CD14-positive monocyte (primary cell): ENCODE results near the gene GNRH2. TPM values are rescaled to one million over a fixed set of nuclear protein-coding genes. Genes with fewer than 3 reads are reported as not detected.

Experiments
- DNase-seq, 3 donors: peaks; one replicate each; pipeline ENCODE4 v3.0.0-alpha.2; 2011 to 2022
- H2AFZ ChIP-seq: 2 replicates; pipeline ENCODE4 v1.6.0; 2012; ENCODE audit warnings: mild to moderate bottlenecking, low read depth, low read length, inconsistent platforms; ENCODE audit not compliant: insufficient read depth, poor library complexity, severe bottlenecking
- H3K27ac ChIP-seq, 2 donors: 1 replicate in 1 of 2; 2 replicates in 1 of 2; pipeline ENCODE4 v1.5.1; 2012 to 2013; ENCODE audit warnings: low read length in 2 of 2, control low read depth in 1 of 2, inconsistent platforms in 1 of 2, low read depth in 1 of 2, mild to moderate bottlenecking in 1 of 2
- H3K27me3 ChIP-seq, 2 donors: one replicate each; pipeline versions ENCODE4 v1.6.0 to v1.6.1; 2011 to 2013; ENCODE audit warnings: low read length in 2 of 2; ENCODE audit not compliant: control insufficient read depth in 2 of 2, insufficient read depth in 2 of 2
- H3K36me3 ChIP-seq, 2 donors: replicated peaks in 1 of 2; 1 replicate in 1 of 2; 2 replicates in 1 of 2; pipeline versions ENCODE4 v1.5.1 to v1.6.1; 2012 to 2013; ENCODE audit warnings: low read length in 2 of 2, control low read depth in 1 of 2, inconsistent platforms in 1 of 2, mild to moderate bottlenecking in 1 of 2; ENCODE audit not compliant: insufficient read depth in 2 of 2, control insufficient read depth in 1 of 2
- H3K4me1 ChIP-seq, 2 donors: 1 replicate in 1 of 2; 2 replicates in 1 of 2; pipeline versions ENCODE4 v1.5.1 to v1.6.1; 2012 to 2013; ENCODE audit warnings: low read length in 2 of 2, control low read depth in 1 of 2, inconsistent platforms in 1 of 2, mild to moderate bottlenecking in 1 of 2, moderate library complexity in 1 of 2; ENCODE audit not compliant: insufficient read depth in 2 of 2, control insufficient read depth in 1 of 2
- H3K4me2 ChIP-seq: replicated peaks from 2 replicates; pipeline ENCODE3; 2012; ENCODE audit warnings: low read length, moderate library complexity, mild to moderate bottlenecking; ENCODE audit not compliant: poor library complexity, severe bottlenecking; ENCODE audit errors: extremely low read depth
- H3K4me3 ChIP-seq, 3 experiments: fragments of 200-600 bp in 1 of 3; sonication (generic) in 1 of 3; replicated peaks in 1 of 3; 1 replicate in 2 of 3; 2 replicates in 1 of 3; pipeline ENCODE4 v1.5.1; 2011 to 2013; ENCODE audit warnings: low read length in 3 of 3, mild to moderate bottlenecking in 3 of 3, control low read depth in 2 of 3, low read depth in 2 of 3, inconsistent platforms in 1 of 3, moderate library complexity in 1 of 3
- H3K79me2 ChIP-seq: 2 replicates; pipeline ENCODE4 v1.6.0; 2012; ENCODE audit warnings: mild to moderate bottlenecking, control low read depth, inconsistent platforms, low read length, moderate library complexity; ENCODE audit not compliant: insufficient read depth
- H3K9ac ChIP-seq: 2 replicates; pipeline ENCODE4 v1.6.0; 2017; ENCODE audit warnings: low read length, mild to moderate bottlenecking; ENCODE audit not compliant: insufficient read depth, poor library complexity, severe bottlenecking
- H3K9me3 ChIP-seq, 2 donors: replicated peaks in 1 of 2; 1 replicate in 1 of 2; 2 replicates in 1 of 2; pipeline versions ENCODE4 v1.5.1 to v1.6.1; 2012 to 2013; ENCODE audit warnings: low read length in 2 of 2, control low read depth in 1 of 2; ENCODE audit not compliant: control insufficient read depth in 1 of 2, insufficient read depth in 1 of 2
- H4K20me1 ChIP-seq: 2 replicates; pipeline ENCODE4 v1.6.0; 2012; ENCODE audit warnings: mild to moderate bottlenecking, low read length, control low read depth, moderate library complexity; ENCODE audit not compliant: insufficient read depth
- H3K27ac Mint-ChIP-seq, 7 donors: one replicate each; pipeline ENCODE4 v1.8.0; 2020; ENCODE audit warnings: mild to moderate bottlenecking in 7 of 7, mixed read lengths in 7 of 7, moderate library complexity in 6 of 7, inconsistent platforms in 2 of 7
- H3K27me3 Mint-ChIP-seq, 3 donors: one replicate each; pipeline ENCODE4 v1.8.0; 2021 to 2022; ENCODE audit warnings: low read depth in 3 of 3, mild to moderate bottlenecking in 3 of 3, mixed read lengths in 3 of 3, moderate library complexity in 3 of 3, inconsistent platforms in 1 of 3
- H3K36me3 Mint-ChIP-seq, 2 donors: one replicate each; pipeline ENCODE4 v1.8.0; 2020; ENCODE audit warnings: mixed read lengths in 2 of 2, inconsistent platforms in 1 of 2, mild to moderate bottlenecking in 1 of 2
- H3K4me1 Mint-ChIP-seq: one replicate; pipeline ENCODE4 v1.8.0; 2020; ENCODE audit warnings: mild to moderate bottlenecking, mixed read lengths
- H3K4me3 Mint-ChIP-seq, 2 donors: one replicate each; pipeline ENCODE4 v1.8.0; 2020; ENCODE audit warnings: mild to moderate bottlenecking in 2 of 2, mixed read lengths in 2 of 2, moderate library complexity in 1 of 2
- H3K9me3 Mint-ChIP-seq, 7 donors: one replicate each; pipeline ENCODE4 v1.8.0; 2020 to 2022; ENCODE audit warnings: mixed read lengths in 7 of 7, mild to moderate bottlenecking in 6 of 7, moderate library complexity in 6 of 7, inconsistent platforms in 2 of 7
- CTCF ChIP-seq: fragments of 200-600 bp; IDR thresholded peaks from one replicate; pipeline ENCODE4 v1.8.0; 2022; ENCODE audit warnings: antibody characterized with exemption, mild to moderate bottlenecking
- WGBS: methylation state at CpG from one replicate; pipeline ENCODE4 v1.1.5; 2013; ENCODE audit warnings: missing lambda C conversion rate; ENCODE audit not compliant: insufficient coverage; 5-methylcytosine and 5-hydroxymethylcytosine counted together
- intact Hi-C, 2 donors: fragments of 100-400 bp; cut with micrococcal nuclease; formaldehyde crosslinking; loops; one replicate each; pipeline versions ENCODE4 v1.15.0 to v1.15.1; 2023
- polyA plus RNA-seq, 3 donors: library from polyadenylated mRNA; depleted of rRNA in 1 of 3; unstranded in 2 of 3; stranded (reverse) in 1 of 3; fragments of 300-500 nt in 2 of 3; fragments of >200 nt in 1 of 3; fragmentation: Illumina TruSeq in 2 of 3; gene quantifications; 1 replicate in 2 of 3; 2 replicates in 1 of 3; pipeline ENCODE4 v1.2.3, GENCODE V29; 2012 to 2021

Gene GNRH2
- polyA plus RNA-seq, 3 donors, result not detected

- intact Hi-C loops, result loop anchor here in 1 of 2 donors (5.0 kb wide), 1 partner anchor 155 kb away; the partner anchor contains the start of gene DDRGK1
- H3K4me3 ChIP-seq, result no peak overlapping the region
- H3K27me3 Mint-ChIP-seq, result peaks cover 0 to 2% (median 1%) of the 10 kb centered on the region in 3 donors
- H3K4me1 Mint-ChIP-seq, result peaks cover 19% of the 10 kb centered on the region
- H2AFZ ChIP-seq, result no peak overlapping the region
- peaks cover 27 to 29% of the 10 kb centered on the region in 2 donors for H3K36me3 Mint-ChIP-seq
- peaks cover 7% of the 10 kb centered on the region for H3K79me2 ChIP-seq
- H3K9me3 ChIP-seq, result no peaks in the 10 kb centered on the region
- no peak overlapping the region for H3K27ac ChIP-seq
- no peaks in the 10 kb centered on the region for H4K20me1 ChIP-seq
- H3K27ac Mint-ChIP-seq, result peak overlapping the region in 2 of 7 donors; percentile 57 to 63
- peak overlapping the region in 1 of 2 donors; percentile 16 for H3K4me3 Mint-ChIP-seq
- no peaks in the 10 kb centered on the region for H3K27me3 ChIP-seq
- no peak for DNase-seq
- H3K9ac ChIP-seq, result no peak overlapping the region
- no peaks in the 10 kb centered on the region for H3K9me3 Mint-ChIP-seq
- WGBS, result 95% methylated on average over 9 of the region's 14 CpGs
- H3K36me3 ChIP-seq, result peaks cover 20 to 34% of the 10 kb centered on the region in 2 donors
- H3K4me2 ChIP-seq, result no peak overlapping the region
- TF ChIP-seq CTCF, result no peak
- H3K4me1 ChIP-seq, result peaks cover 16 to 26% of the 10 kb centered on the region in 2 donors
Observed at GRCh38 chr20:3047486-3048419, 4.3 kb downstream of the GNRH2 start.

- Histone ChIP-seq H3K27ac (no peak overlapping the region), H3K4me1 (peaks cover 6 to 8% of the 10 kb centered on the region in 2 donors), H3K79me2 (peaks cover 6% of the 10 kb centered on the region), H3K9ac (no peak overlapping the region), H4K20me1 (no peaks in the 10 kb centered on the region), H3K36me3 (peaks cover 20 to 34% of the 10 kb centered on the region in 2 donors), H2AFZ (no peak overlapping the region), H3K27me3 (no peaks in the 10 kb centered on the region), H3K9me3 (no peaks in the 10 kb centered on the region), H3K4me2 (no peak overlapping the region), H3K4me3 (no peak overlapping the region)
- DNase-seq, result no peak
- Mint-ChIP-seq H3K27ac (no peak overlapping the region), H3K27me3 (peaks cover 0 to 1% (median 0%) of the 10 kb centered on the region in 3 donors), H3K4me1 (peaks cover 10% of the 10 kb centered on the region), H3K9me3 (no peaks in the 10 kb centered on the region), H3K36me3 (peaks cover 27 to 29% of the 10 kb centered on the region in 2 donors), H3K4me3 (no peak overlapping the region)
- WGBS, result 87% methylated on average over 5 of the region's 7 CpGs
- intact Hi-C loops, result loop anchor here in 1 of 2 donors (5.0 kb wide), 1 partner anchor 66 kb away; no protein-coding TSS in a partner anchor
- TF ChIP-seq CTCF, result no peak
Observed at GRCh38 chr20:3051385-3052019, 8.1 kb downstream of the GNRH2 start.
